Measurements from ENCODE around the gene SALL1. TPM values are rescaled to one million over a fixed set of nuclear protein-coding genes. Genes with fewer than 3 reads are reported as not detected.

SALL1 gene
- polyA plus RNA-seq, 1 donor from 2014 or later = 0.22 TPM

- no peaks in the 10 kb centered on the region for H3K9me2 ChIP-seq (ENCODE audit: insufficient read depth, low read length)
- H3K9me3 ChIP-seq (ENCODE audit: low read length) = no peaks in the 10 kb centered on the region
- TF ChIP-seq REST (IDR thresholded peaks at IDR 0.05; ENCODE audit: borderline replicate concordance) (no peak), SMC3 (conservative IDR thresholded peaks at IDR 0.05; ENCODE audit: poor library complexity) (no peak), CTCF (IDR thresholded peaks at IDR 0.05; ENCODE audit: poor library complexity, severe bottlenecking) (no peak), MXI1 (conservative IDR thresholded peaks at IDR 0.05; ENCODE audit: poor library complexity, severe bottlenecking) (no peak), RAD21 (conservative IDR thresholded peaks at IDR 0.05) (no peak), POLR2AphosphoS5 (IDR thresholded peaks at IDR 0.05) (no peak), EZH2 (IDR thresholded peaks at IDR 0.05; ENCODE audit: borderline replicate concordance, insufficient read depth, low read length, poor library complexity, severe bottlenecking) (no peak), TAF1 (IDR thresholded peaks at IDR 0.05; ENCODE audit: low read depth) (no peak), EP300 (conservative IDR thresholded peaks at IDR 0.05; ENCODE audit: poor library complexity, severe bottlenecking) (no peak)
- no peaks in the 10 kb centered on the region for H4K20me1 ChIP-seq (ENCODE audit: insufficient read depth)
- no peaks in the 10 kb centered on the region for H3K36me3 ChIP-seq (ENCODE audit: insufficient read depth, low read length)
- H3K79me2 ChIP-seq (replicated peaks; ENCODE audit: insufficient read depth, low read length) = no peaks in the 10 kb centered on the region
- H2AFZ ChIP-seq (ENCODE audit: low read depth, low read length) = no peak overlapping the region
- H3K27ac ChIP-seq (ENCODE audit: low read length) = no peak overlapping the region
- no peak overlapping the region for H3K4me3 ChIP-seq (ENCODE audit: low read length)
- H3K27me3 ChIP-seq (ENCODE audit: insufficient read depth, low read depth, low read length) = no peaks in the 10 kb centered on the region
- H3F3A ChIP-seq (ENCODE audit: insufficient read depth, low read length, poor library complexity, severe bottlenecking) = no peaks in the 10 kb centered on the region
- no peak overlapping the region for H3K4me2 ChIP-seq (ENCODE audit: low read length)
- no peak overlapping the region for H3K9ac ChIP-seq (ENCODE audit: low read length)
Observed at GRCh38 chr16:51163366-51163765, 12.3 kb upstream of the SALL1 start.

GRCh38 chr16:51161440-51162195 lies 10.5 kb upstream of the SALL1 start:
- peaks cover 14% of the 10 kb centered on the region for H3K27me3 ChIP-seq (ENCODE audit: insufficient read depth, low read depth, low read length)
- no peaks in the 10 kb centered on the region for H3F3A ChIP-seq (ENCODE audit: insufficient read depth, low read length, poor library complexity, severe bottlenecking)
- no peak overlapping the region for H3K4me2 ChIP-seq (ENCODE audit: low read length)
- H3K9me2 ChIP-seq (ENCODE audit: insufficient read depth, low read length) = no peaks in the 10 kb centered on the region
- no peaks in the 10 kb centered on the region for H3K79me2 ChIP-seq (replicated peaks; ENCODE audit: insufficient read depth, low read length)
- H3K27ac ChIP-seq (ENCODE audit: low read length) = no peak overlapping the region
- H3K36me3 ChIP-seq (ENCODE audit: insufficient read depth, low read length) = no peaks in the 10 kb centered on the region
- H3K4me3 ChIP-seq (ENCODE audit: low read length) = no peak overlapping the region
- no peaks in the 10 kb centered on the region for H3K9me3 ChIP-seq (ENCODE audit: low read length)
- TF ChIP-seq EP300 (conservative IDR thresholded peaks at IDR 0.05; ENCODE audit: poor library complexity, severe bottlenecking) (no peak), MXI1 (conservative IDR thresholded peaks at IDR 0.05; ENCODE audit: poor library complexity, severe bottlenecking) (no peak), CTCF (IDR thresholded peaks at IDR 0.05; ENCODE audit: poor library complexity, severe bottlenecking) (no peak), POLR2AphosphoS5 (IDR thresholded peaks at IDR 0.05) (no peak), SMC3 (conservative IDR thresholded peaks at IDR 0.05; ENCODE audit: poor library complexity) (no peak), TAF1 (IDR thresholded peaks at IDR 0.05; ENCODE audit: low read depth) (no peak)
- H2AFZ ChIP-seq (ENCODE audit: low read depth, low read length) = no peak overlapping the region
- H3K9ac ChIP-seq (ENCODE audit: low read length) = no peak overlapping the region
- H4K20me1 ChIP-seq (ENCODE audit: insufficient read depth) = no peaks in the 10 kb centered on the region

Data from neural cell (in vitro differentiated cells).